CD14-positive monocyte (primary cell): ENCODE data around the gene TP73. TPM values are rescaled to one million over a fixed set of nuclear protein-coding genes. Genes with fewer than 3 reads are reported as not detected.

ENCODE experiments used
- DNase-seq, 3 donors: peaks; one replicate each; pipeline ENCODE4 v3.0.0-alpha.2; 2011 to 2022
- H2AFZ ChIP-seq: 2 replicates; pipeline ENCODE4 v1.6.0; 2012; ENCODE audit warnings: mild to moderate bottlenecking, low read depth, low read length, inconsistent platforms; ENCODE audit not compliant: insufficient read depth, poor library complexity, severe bottlenecking
- H3K27ac ChIP-seq, 2 donors: 1 replicate in 1 of 2; 2 replicates in 1 of 2; pipeline ENCODE4 v1.5.1; 2012 to 2013; ENCODE audit warnings: low read length in 2 of 2, control low read depth in 1 of 2, inconsistent platforms in 1 of 2, low read depth in 1 of 2, mild to moderate bottlenecking in 1 of 2
- H3K27me3 ChIP-seq, 2 donors: one replicate each; pipeline versions ENCODE4 v1.6.0 to v1.6.1; 2011 to 2013; ENCODE audit warnings: low read length in 2 of 2; ENCODE audit not compliant: control insufficient read depth in 2 of 2, insufficient read depth in 2 of 2
- H3K36me3 ChIP-seq, 2 donors: replicated peaks in 1 of 2; 1 replicate in 1 of 2; 2 replicates in 1 of 2; pipeline versions ENCODE4 v1.5.1 to v1.6.1; 2012 to 2013; ENCODE audit warnings: low read length in 2 of 2, control low read depth in 1 of 2, inconsistent platforms in 1 of 2, mild to moderate bottlenecking in 1 of 2; ENCODE audit not compliant: insufficient read depth in 2 of 2, control insufficient read depth in 1 of 2
- H3K4me1 ChIP-seq, 2 donors: 1 replicate in 1 of 2; 2 replicates in 1 of 2; pipeline versions ENCODE4 v1.5.1 to v1.6.1; 2012 to 2013; ENCODE audit warnings: low read length in 2 of 2, control low read depth in 1 of 2, inconsistent platforms in 1 of 2, mild to moderate bottlenecking in 1 of 2, moderate library complexity in 1 of 2; ENCODE audit not compliant: insufficient read depth in 2 of 2, control insufficient read depth in 1 of 2
- H3K4me2 ChIP-seq: replicated peaks from 2 replicates; pipeline ENCODE3; 2012; ENCODE audit warnings: low read length, moderate library complexity, mild to moderate bottlenecking; ENCODE audit not compliant: poor library complexity, severe bottlenecking; ENCODE audit errors: extremely low read depth
- H3K4me3 ChIP-seq, 3 experiments: fragments of 200-600 bp in 1 of 3; sonication (generic) in 1 of 3; replicated peaks in 1 of 3; 1 replicate in 2 of 3; 2 replicates in 1 of 3; pipeline ENCODE4 v1.5.1; 2011 to 2013; ENCODE audit warnings: low read length in 3 of 3, mild to moderate bottlenecking in 3 of 3, control low read depth in 2 of 3, low read depth in 2 of 3, inconsistent platforms in 1 of 3, moderate library complexity in 1 of 3
- H3K79me2 ChIP-seq: 2 replicates; pipeline ENCODE4 v1.6.0; 2012; ENCODE audit warnings: mild to moderate bottlenecking, control low read depth, inconsistent platforms, low read length, moderate library complexity; ENCODE audit not compliant: insufficient read depth
- H3K9ac ChIP-seq: 2 replicates; pipeline ENCODE4 v1.6.0; 2017; ENCODE audit warnings: low read length, mild to moderate bottlenecking; ENCODE audit not compliant: insufficient read depth, poor library complexity, severe bottlenecking
- H3K9me3 ChIP-seq, 2 donors: replicated peaks in 1 of 2; 1 replicate in 1 of 2; 2 replicates in 1 of 2; pipeline versions ENCODE4 v1.5.1 to v1.6.1; 2012 to 2013; ENCODE audit warnings: low read length in 2 of 2, control low read depth in 1 of 2; ENCODE audit not compliant: control insufficient read depth in 1 of 2, insufficient read depth in 1 of 2
- H4K20me1 ChIP-seq: 2 replicates; pipeline ENCODE4 v1.6.0; 2012; ENCODE audit warnings: mild to moderate bottlenecking, low read length, control low read depth, moderate library complexity; ENCODE audit not compliant: insufficient read depth
- H3K27ac Mint-ChIP-seq, 7 donors: one replicate each; pipeline ENCODE4 v1.8.0; 2020; ENCODE audit warnings: mild to moderate bottlenecking in 7 of 7, mixed read lengths in 7 of 7, moderate library complexity in 6 of 7, inconsistent platforms in 2 of 7
- H3K27me3 Mint-ChIP-seq, 3 donors: one replicate each; pipeline ENCODE4 v1.8.0; 2021 to 2022; ENCODE audit warnings: low read depth in 3 of 3, mild to moderate bottlenecking in 3 of 3, mixed read lengths in 3 of 3, moderate library complexity in 3 of 3, inconsistent platforms in 1 of 3
- H3K36me3 Mint-ChIP-seq, 2 donors: one replicate each; pipeline ENCODE4 v1.8.0; 2020; ENCODE audit warnings: mixed read lengths in 2 of 2, inconsistent platforms in 1 of 2, mild to moderate bottlenecking in 1 of 2
- H3K4me1 Mint-ChIP-seq: one replicate; pipeline ENCODE4 v1.8.0; 2020; ENCODE audit warnings: mild to moderate bottlenecking, mixed read lengths
- H3K4me3 Mint-ChIP-seq, 2 donors: one replicate each; pipeline ENCODE4 v1.8.0; 2020; ENCODE audit warnings: mild to moderate bottlenecking in 2 of 2, mixed read lengths in 2 of 2, moderate library complexity in 1 of 2
- H3K9me3 Mint-ChIP-seq, 7 donors: one replicate each; pipeline ENCODE4 v1.8.0; 2020 to 2022; ENCODE audit warnings: mixed read lengths in 7 of 7, mild to moderate bottlenecking in 6 of 7, moderate library complexity in 6 of 7, inconsistent platforms in 2 of 7
- CTCF ChIP-seq: fragments of 200-600 bp; IDR thresholded peaks from one replicate; pipeline ENCODE4 v1.8.0; 2022; ENCODE audit warnings: antibody characterized with exemption, mild to moderate bottlenecking
- WGBS: methylation state at CpG from one replicate; pipeline ENCODE4 v1.1.5; 2013; ENCODE audit warnings: missing lambda C conversion rate; ENCODE audit not compliant: insufficient coverage; 5-methylcytosine and 5-hydroxymethylcytosine counted together
- intact Hi-C, 2 donors: fragments of 100-400 bp; cut with micrococcal nuclease; formaldehyde crosslinking; loops; one replicate each; pipeline versions ENCODE4 v1.15.0 to v1.15.1; 2023
- polyA plus RNA-seq, 3 donors: library from polyadenylated mRNA; depleted of rRNA in 1 of 3; unstranded in 2 of 3; stranded (reverse) in 1 of 3; fragments of 300-500 nt in 2 of 3; fragments of >200 nt in 1 of 3; fragmentation: Illumina TruSeq in 2 of 3; gene quantifications; 1 replicate in 2 of 3; 2 replicates in 1 of 3; pipeline ENCODE4 v1.2.3, GENCODE V29; 2012 to 2021

The TP73 gene
- polyA plus RNA-seq, 3 donors = 0.21 to 0.42 TPM; not detected in 1

- Histone ChIP-seq H3K79me2 (no peaks in the 10 kb centered on the region), H3K9ac (no peak overlapping the region), H3K4me3 (no peak overlapping the region), H4K20me1 (no peaks in the 10 kb centered on the region), H2AFZ (no peak overlapping the region), H3K4me1 (no peaks in the 10 kb centered on the region), H3K27ac (no peak overlapping the region), H3K4me2 (no peak overlapping the region), H3K27me3 (peaks cover 0 to 7% of the 10 kb centered on the region in 2 donors), H3K36me3 (no peaks in the 10 kb centered on the region), H3K9me3 (no peaks in the 10 kb centered on the region)
- intact Hi-C loops = no loop called here
- DNase-seq = no peak
- no peak overlapping the region for H3K4me3 Mint-ChIP-seq
- H3K27me3 Mint-ChIP-seq = peaks cover 4 to 17% (median 4%) of the 10 kb centered on the region in 3 donors
- peak overlapping the region in 1 of 7 donors; percentile 42 for H3K27ac Mint-ChIP-seq
- no peak for TF ChIP-seq CTCF
- H3K9me3 Mint-ChIP-seq = peaks cover 0 to 11% (median 4%) of the 10 kb centered on the region in 7 donors
- H3K36me3 Mint-ChIP-seq = no peaks in the 10 kb centered on the region
- WGBS = 96% methylated on average over 26 of the region's 31 CpGs
- H3K4me1 Mint-ChIP-seq = no peaks in the 10 kb centered on the region
Observed at GRCh38 chr1:3763351-3764125, 111.2 kb downstream of the TP73 start.

GRCh38 chr1:3767328-3767925 is 115.1 kb downstream of the TP73 start:
- no peaks in the 10 kb centered on the region for H3K79me2 ChIP-seq
- peaks cover 17 to 26% (median 17%) of the 10 kb centered on the region in 3 donors for H3K27me3 Mint-ChIP-seq
- no peaks in the 10 kb centered on the region for H3K9me3 ChIP-seq
- H2AFZ ChIP-seq = no peak overlapping the region
- intact Hi-C loops = no loop called here
- peaks cover 4% of the 10 kb centered on the region for H3K4me1 Mint-ChIP-seq
- no peaks in the 10 kb centered on the region for H4K20me1 ChIP-seq
- H3K27ac ChIP-seq = no peak overlapping the region
- DNase-seq = no peak
- no peak overlapping the region for H3K4me3 ChIP-seq
- peaks cover 3 to 8% of the 10 kb centered on the region in 2 donors for H3K4me1 ChIP-seq
- H3K36me3 ChIP-seq = no peaks in the 10 kb centered on the region
- 90% methylated on average over 13 of the region's 17 CpGs for WGBS
- H3K9me3 Mint-ChIP-seq = peaks cover 0 to 3% (median 0%) of the 10 kb centered on the region in 7 donors
- no peak overlapping the region for H3K4me3 Mint-ChIP-seq
- H3K36me3 Mint-ChIP-seq = no peaks in the 10 kb centered on the region
- H3K27me3 ChIP-seq = peaks cover 0 to 17% of the 10 kb centered on the region in 2 donors
- no peak for TF ChIP-seq CTCF
- peak overlapping the region in 1 of 7 donors; percentile 20 for H3K27ac Mint-ChIP-seq
- H3K9ac ChIP-seq = no peak overlapping the region
- no peak overlapping the region for H3K4me2 ChIP-seq
